Gastrocnemius medialis (tissue), 4 donors: ENCODE results near the gene MAFF. TPM values are rescaled to one million over a fixed set of nuclear protein-coding genes. Genes with fewer than 3 reads are reported as not detected.

ENCODE experiments used
- ATAC-seq, 2 donors: fragments of 150-250 bp; one replicate each; pipeline ENCODE4 v1.9.1; 2016
- DNase-seq, 2 donors: peaks; one replicate each; pipeline ENCODE4 v3.0.0-alpha.2; 2019
- H3K27ac ChIP-seq, 4 donors: fragments of 200-600 bp; sonication (generic); 1 replicate in 1 of 4; 2 replicates in 3 of 4; pipeline ENCODE4 v1.5.1; 2016 to 2018; ENCODE audit warnings: mild to moderate bottlenecking in 2 of 4, moderate library complexity in 1 of 4
- H3K27me3 ChIP-seq, 3 donors: fragments of 200-600 bp; sonication (generic) in 2 of 3; 1 replicate in 1 of 3; 2 replicates in 2 of 3; pipeline versions ENCODE4 v1.5.1 to v1.6.0; 2016 to 2019; ENCODE audit warnings: mild to moderate bottlenecking in 1 of 3, moderate library complexity in 1 of 3
- H3K36me3 ChIP-seq, 2 donors: fragments of 200-600 bp; sonication (generic) in 1 of 2; one replicate each; pipeline ENCODE4 v1.5.1; 2017 to 2018
- H3K4me1 ChIP-seq, 2 donors: fragments of 200-600 bp; sonication (generic) in 1 of 2; one replicate each; pipeline ENCODE4 v1.5.1; 2016 to 2017; ENCODE audit warnings: mild to moderate bottlenecking in 2 of 2
- H3K4me3 ChIP-seq, 4 donors: fragments of 200-600 bp; sonication (generic) in 3 of 4; 1 replicate in 1 of 4; 2 replicates in 3 of 4; pipeline ENCODE4 v1.5.1; 2016 to 2019; ENCODE audit warnings: mild to moderate bottlenecking in 2 of 4
- H3K9me3 ChIP-seq, 3 donors: fragments of 200-600 bp; sonication (generic) in 2 of 3; 1 replicate in 1 of 3; 2 replicates in 2 of 3; pipeline ENCODE4 v1.5.1; 2016 to 2019
- POLR2A ChIP-seq, 2 donors: fragments of 450-650 bp; IDR thresholded peaks; one replicate each; pipeline ENCODE4 v1.6.1; 2017; ENCODE audit warnings: antibody characterized with exemption in 2 of 2, mild to moderate bottlenecking in 2 of 2, moderate library complexity in 2 of 2
- in situ Hi-C, 4 donors: fragments of 200-750 bp; cut with MboI; loops; one replicate each; pipeline versions ENCODE4 v1.15.0 to v1.8.0; 2017; ENCODE audit warnings: low sequenced_read_pairs in 4 of 4
- intact Hi-C: fragments of 100-400 bp; cut with DNase I; formaldehyde crosslinking; loops from one replicate; pipeline ENCODE4 v1.15.1; 2023; ENCODE audit warnings: low total_unique reads
- total RNA-seq, 4 donors: library from RNA; depleted of rRNA; stranded (reverse); fragments of >200 nt; gene quantifications; one replicate each; pipeline versions ENCODE4 v1.1.0 to v1.2.3, GENCODE V29; 2016
- TF ChIP-seq, protein P1 (sequence below), 5 experiments: fragments of 450-650 bp in 3 of 5; fragments of 200-600 bp in 2 of 5; sonication (generic) in 2 of 5; IDR thresholded peaks in 4 of 5; conservative IDR thresholded peaks in 1 of 5; 1 replicate in 4 of 5; 2 replicates in 1 of 5; pipeline ENCODE4 v1.5.1; 2016 to 2019; ENCODE audit warnings: antibody characterized with exemption in 5 of 5, mild to moderate bottlenecking in 3 of 5, moderate library complexity in 3 of 5

MAFF gene
- total RNA-seq, 4 donors from 2014 or later: 19.3 to 448 (median 33.4) TPM

DNA sequence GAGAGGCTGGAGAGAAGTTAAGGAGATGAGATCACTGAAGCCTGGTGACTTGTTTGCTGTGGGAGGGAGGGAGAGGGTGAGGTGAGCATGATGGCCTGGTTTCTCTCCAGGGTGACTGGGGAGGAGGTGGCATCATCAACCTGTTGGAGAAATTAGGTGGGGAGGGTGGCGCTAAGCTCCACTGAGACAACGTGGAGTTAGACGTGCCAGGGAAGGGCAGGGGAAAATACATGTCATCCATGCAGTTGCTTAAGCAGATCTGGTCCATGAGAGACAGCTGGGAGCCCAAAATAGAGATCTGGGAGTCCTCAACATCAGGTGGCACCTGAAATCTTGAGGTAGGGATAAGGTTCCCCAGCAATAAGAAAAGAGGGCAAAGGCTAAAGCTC is 9.3 kb upstream of the MAFF start:
- Histone ChIP-seq H3K9me3 (no peaks in the 10 kb centered on the region), H3K4me3 (no peak overlapping the region), H3K27me3 (no peaks in the 10 kb centered on the region), H3K27ac (peak overlapping the region; percentile 5 to 75 (median 44)), H3K36me3 (no peaks in the 10 kb centered on the region), H3K4me1 (peaks cover 11 to 25% of the 10 kb centered on the region in 2 donors)
- ATAC-seq (peak; percentile 49 to 83), DNase-seq (peak in 1 of 2 donors; percentile 70)
- in situ Hi-C loops (no loop called here), intact Hi-C loops (loop anchor here (1.0 kb wide), 1 partner anchor 16 kb away; no protein-coding TSS in a partner anchor)
- TF ChIP-seq, protein P1, sequence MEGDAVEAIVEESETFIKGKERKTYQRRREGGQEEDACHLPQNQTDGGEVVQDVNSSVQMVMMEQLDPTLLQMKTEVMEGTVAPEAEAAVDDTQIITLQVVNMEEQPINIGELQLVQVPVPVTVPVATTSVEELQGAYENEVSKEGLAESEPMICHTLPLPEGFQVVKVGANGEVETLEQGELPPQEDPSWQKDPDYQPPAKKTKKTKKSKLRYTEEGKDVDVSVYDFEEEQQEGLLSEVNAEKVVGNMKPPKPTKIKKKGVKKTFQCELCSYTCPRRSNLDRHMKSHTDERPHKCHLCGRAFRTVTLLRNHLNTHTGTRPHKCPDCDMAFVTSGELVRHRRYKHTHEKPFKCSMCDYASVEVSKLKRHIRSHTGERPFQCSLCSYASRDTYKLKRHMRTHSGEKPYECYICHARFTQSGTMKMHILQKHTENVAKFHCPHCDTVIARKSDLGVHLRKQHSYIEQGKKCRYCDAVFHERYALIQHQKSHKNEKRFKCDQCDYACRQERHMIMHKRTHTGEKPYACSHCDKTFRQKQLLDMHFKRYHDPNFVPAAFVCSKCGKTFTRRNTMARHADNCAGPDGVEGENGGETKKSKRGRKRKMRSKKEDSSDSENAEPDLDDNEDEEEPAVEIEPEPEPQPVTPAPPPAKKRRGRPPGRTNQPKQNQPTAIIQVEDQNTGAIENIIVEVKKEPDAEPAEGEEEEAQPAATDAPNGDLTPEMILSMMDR (IDR thresholded peaks at IDR 0.05 in 4 of 5, conservative IDR thresholded peaks at IDR 0.05 in 1 of 5): no peak
- peak; percentile 29 to 46 for TF ChIP-seq POLR2A (IDR thresholded peaks at IDR 0.05)

DNA sequence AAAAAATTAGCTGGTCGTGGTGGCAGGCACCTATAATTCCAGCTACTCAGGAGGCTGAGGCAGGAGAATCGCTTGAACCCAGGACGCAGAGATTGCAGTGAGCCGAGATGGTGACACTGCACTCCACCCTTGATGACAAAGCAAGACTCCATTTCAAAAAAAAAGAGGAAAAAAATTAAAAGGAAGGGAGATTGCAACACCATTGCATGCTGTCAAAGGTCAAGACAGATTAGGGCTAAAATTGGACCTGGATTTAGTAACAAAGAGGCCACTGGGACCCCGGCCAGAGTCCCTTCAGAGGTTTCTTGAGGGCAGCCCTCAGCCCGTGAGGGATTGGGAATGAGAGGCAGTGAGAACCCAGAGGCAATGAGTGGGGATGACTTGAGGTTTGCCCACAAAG is 8.2 kb upstream of the MAFF start:
- in situ Hi-C loops: no loop called here

DNA sequence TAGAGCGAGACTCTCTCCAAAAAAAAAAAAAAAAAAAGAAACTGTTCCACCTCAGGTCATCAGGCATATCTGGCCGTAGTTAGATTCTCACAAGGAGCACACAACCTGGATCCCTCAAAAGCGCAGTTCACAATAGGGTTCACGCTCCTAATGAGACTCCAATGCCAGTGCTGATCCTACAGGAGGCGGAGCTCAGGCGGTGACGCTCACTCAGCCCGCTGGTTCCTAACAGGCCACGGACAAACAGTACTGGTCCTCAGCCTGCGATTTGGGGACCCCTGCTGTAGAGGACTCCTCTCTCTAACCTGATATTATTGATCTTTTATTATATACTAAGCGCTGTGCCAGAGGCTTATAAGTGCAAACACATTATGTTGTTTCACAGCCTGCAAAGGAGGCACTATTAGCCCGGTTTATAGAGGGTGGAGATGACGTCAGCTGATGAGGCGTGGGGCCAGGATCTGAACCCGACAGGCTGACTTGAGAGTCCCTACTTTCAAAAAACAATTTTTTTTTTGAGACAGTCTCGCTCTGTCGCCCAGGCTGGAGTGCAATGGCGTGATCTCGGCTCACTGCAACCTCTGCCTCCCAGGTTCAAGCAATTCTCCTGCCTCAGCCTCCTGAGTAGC is 4.9 kb upstream of the MAFF start:
- ATAC-seq: no peak
- Histone ChIP-seq H3K4me3 (no peak overlapping the region), H3K36me3 (no peaks in the 10 kb centered on the region), H3K4me1 (peaks cover 6 to 21% of the 10 kb centered on the region in 2 donors), H3K27me3 (no peaks in the 10 kb centered on the region), H3K9me3 (no peaks in the 10 kb centered on the region), H3K27ac (no peak overlapping the region)
- intact Hi-C loops: no loop called here
- in situ Hi-C loops: no loop called here
- DNase-seq: no peak
- TF ChIP-seq, protein P1 (IDR thresholded peaks at IDR 0.05 in 4 of 5, conservative IDR thresholded peaks at IDR 0.05 in 1 of 5): no peak

More for the DNA sequence above, 8.2 kb upstream of the MAFF start:
- TF ChIP-seq, protein P1 (IDR thresholded peaks at IDR 0.05 in 4 of 5, conservative IDR thresholded peaks at IDR 0.05 in 1 of 5): no peak
- TF ChIP-seq POLR2A (IDR thresholded peaks at IDR 0.05): no peak
- no peak for DNase-seq
- intact Hi-C loops: no loop called here
- peaks cover 6 to 19% of the 10 kb centered on the region in 2 donors for H3K4me1 ChIP-seq
- no peaks in the 10 kb centered on the region for H3K9me3 ChIP-seq
- H3K36me3 ChIP-seq: no peaks in the 10 kb centered on the region
- ATAC-seq: peak in 1 of 2 donors; percentile 31
- H3K4me3 ChIP-seq: no peak overlapping the region
- peak overlapping the region in 1 of 4 donors; percentile 67 for H3K27ac ChIP-seq
- no peaks in the 10 kb centered on the region for H3K27me3 ChIP-seq

DNA sequence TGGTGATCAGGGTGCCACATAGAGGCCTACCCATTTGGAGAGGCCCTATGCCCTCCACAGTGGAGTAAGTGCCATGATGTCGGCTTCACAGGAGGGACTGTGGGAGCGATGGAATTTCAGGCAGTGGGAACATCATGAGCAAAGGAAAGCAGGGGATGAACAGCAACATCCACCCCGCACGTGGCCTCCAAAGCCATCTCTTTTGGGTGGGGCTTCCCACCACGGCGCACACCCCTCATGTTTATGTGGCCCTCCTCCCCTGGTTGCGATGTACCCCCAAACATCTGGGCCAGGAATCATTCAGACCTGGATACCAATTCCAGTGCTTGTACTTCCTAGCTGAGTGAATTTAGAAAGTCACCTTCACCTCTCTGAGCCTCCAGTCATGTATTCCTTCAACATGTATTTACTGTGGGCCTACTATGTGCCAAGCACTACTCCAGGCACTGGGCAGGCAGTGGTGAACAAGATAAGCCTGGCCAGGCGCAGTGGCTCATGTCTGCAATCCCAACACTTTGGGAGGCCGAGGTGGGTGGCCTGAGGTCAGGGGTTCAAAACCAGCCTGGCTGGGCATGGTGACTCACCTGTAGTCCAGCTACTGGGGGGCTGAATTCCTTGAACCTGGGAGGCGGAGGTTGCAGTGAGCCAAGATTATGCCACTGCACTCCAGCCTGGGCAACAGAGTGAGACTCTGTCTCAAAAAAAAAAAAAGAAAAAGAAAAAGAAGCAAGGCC is 1.8 kb upstream of the MAFF start:
- intact Hi-C loops (loop anchor here (5.0 to 10.0 kb wide), 3 partner anchors 72 to 117 kb away; partner anchors contain the start of genes BAIAP2L2, CSNK1E and TMEM184B), in situ Hi-C loops (no loop called here)
- Histone ChIP-seq H3K9me3 (no peaks in the 10 kb centered on the region), H3K36me3 (no peaks in the 10 kb centered on the region), H3K27ac (peak overlapping the region in 2 of 4 donors; percentile 97 to 100), H3K27me3 (no peaks in the 10 kb centered on the region), H3K4me3 (no peak overlapping the region), H3K4me1 (peaks cover 15 to 22% of the 10 kb centered on the region in 2 donors)
- no peak for TF ChIP-seq POLR2A (IDR thresholded peaks at IDR 0.05)
- TF ChIP-seq, protein P1 (IDR thresholded peaks at IDR 0.05 in 4 of 5, conservative IDR thresholded peaks at IDR 0.05 in 1 of 5): no peak
- DNase-seq (no peak), ATAC-seq (no peak)
